ENCODE results near the gene SLC13A4. TPM values are rescaled to one million over a fixed set of nuclear protein-coding genes. Genes with fewer than 3 reads are reported as not detected.

SLC13A4 gene
- total and polyA plus RNA-seq, 2 of the 4 experiments (the other 2 are of a cell fraction): 0.10 TPM; not detected in 1

- H3K4ac ChIP-seq (ENCODE audit: low read depth, low read length): no peak overlapping the region
- H2AK9ac ChIP-seq (replicated peaks; ENCODE audit: low read depth, low read length, poor library complexity): no peak overlapping the region
- dilution Hi-C loops (cut with HindIII; ENCODE audit: low sequenced_read_pairs, unreplicated experiment) (no loop called here), intact Hi-C loops (cut with micrococcal nuclease) (no loop called here), in situ Hi-C loops (cut with MboI; ENCODE audit: low sequenced_read_pairs) (no loop called here)
- H3K36me3 ChIP-seq (ENCODE audit: control insufficient read depth, insufficient read depth, low read length): peaks cover 4% of the 10 kb centered on the region
- H4K5ac ChIP-seq (ENCODE audit: low read depth, low read length): no peak overlapping the region
- no peak overlapping the region for H2BK20ac ChIP-seq (ENCODE audit: low read depth, low read length)
- H2AK5ac ChIP-seq (ENCODE audit: low read depth, low read length): no peak overlapping the region
- H3K18ac ChIP-seq (ENCODE audit: low read depth, low read length): no peak overlapping the region
- BruUV-seq (replicated peaks): no TSS peak
- no peak overlapping the region for H3K9ac ChIP-seq (ENCODE audit: low read depth, low read length)
- H3K79me1 ChIP-seq (ENCODE audit: low read depth in 1 of 2, low read length in 2 of 2): peaks cover 0 to 10% of the 10 kb centered on the region in 2 experiments; a peak in 2 of 4 replicates
- no peak overlapping the region for H3K4me2 ChIP-seq (ENCODE audit: low read depth, low read length)
- no peak overlapping the region for H3K23ac ChIP-seq (ENCODE audit: low read depth, low read length)
- no peak for DNase-seq
- TF ChIP-seq RFX5 (IDR thresholded peaks at IDR 0.05; ENCODE audit: low read depth, low read length) (no peak), RAD21 (IDR thresholded peaks at IDR 0.05; ENCODE audit: low read length) (no peak), MAFK (IDR thresholded peaks at IDR 0.05; ENCODE audit: low read depth, low read length) (no peak), MAZ (IDR thresholded peaks at IDR 0.05; ENCODE audit: borderline replicate concordance, low read depth, low read length) (no peak), CTCF (conservative IDR thresholded peaks at IDR 0.05; ENCODE audit: low read depth, low read length) (no peak), USF2 (IDR thresholded peaks at IDR 0.05; ENCODE audit: low read depth, low read length) (no peak), CEBPB (IDR thresholded peaks at IDR 0.05; ENCODE audit: low read depth, low read length) (no peak), MXI1 (IDR thresholded peaks at IDR 0.05; ENCODE audit: borderline replicate concordance, low read depth, low read length) (no peak), BHLHE40 (IDR thresholded peaks at IDR 0.05; ENCODE audit: low read depth, low read length) (no peak), FOS (IDR thresholded peaks at IDR 0.05; ENCODE audit: low read depth, low read length) (no peak), RCOR1 (IDR thresholded peaks at IDR 0.05; ENCODE audit: insufficient replicate concordance, low read length) (no peak), SMC3 (IDR thresholded peaks at IDR 0.05; ENCODE audit: low read depth, low read length) (no peak), NFE2L2 (IDR thresholded peaks at IDR 0.05; ENCODE audit: low read depth, low read length) (no peak), CHD1 (IDR thresholded peaks at IDR 0.05; ENCODE audit: low read depth, low read length) (no peak), ELK1 (IDR thresholded peaks at IDR 0.05; ENCODE audit: borderline replicate concordance, low read depth, low read length) (no peak), POLR2A (IDR thresholded peaks at IDR 0.05; ENCODE audit: low read depth, low read length) (no peak)
- peaks cover 10% of the 10 kb centered on the region for H3K9me1 ChIP-seq (ENCODE audit: insufficient read depth, low read length)
- no peak overlapping the region for H3K27ac ChIP-seq (ENCODE audit: insufficient read depth, low read length)
- H2BK15ac ChIP-seq (ENCODE audit: low read depth, low read length): no peak overlapping the region
- no peak overlapping the region for H3K14ac ChIP-seq (replicated peaks; ENCODE audit: low read depth, low read length)
- no peak for ATAC-seq (ENCODE audit: low read depth)
- no peaks in the 10 kb centered on the region for H4K20me1 ChIP-seq (ENCODE audit: insufficient read depth, low read length)
- no peaks in the 10 kb centered on the region for H3K9me3 ChIP-seq (ENCODE audit: control insufficient read depth, insufficient read depth, low read length)
- ChIA-PET POLR2A (ENCODE audit: unreplicated experiment) (no interaction called here), CTCF (no interaction called here)
- no peak overlapping the region for H2BK5ac ChIP-seq (ENCODE audit: low read depth, low read length, poor library complexity, severe bottlenecking)
- no peak overlapping the region for H2AFZ ChIP-seq (replicated peaks; ENCODE audit: low read length, poor library complexity)
- H2BK120ac ChIP-seq (ENCODE audit: low read depth, low read length): no peak overlapping the region
- H3K27me3 ChIP-seq (ENCODE audit: control insufficient read depth, insufficient read depth, low read length): no peaks in the 10 kb centered on the region
- no peak overlapping the region for H4K91ac ChIP-seq (ENCODE audit: insufficient read depth, low read depth, low read length)
- no peak overlapping the region for H3K4me3 ChIP-seq (ENCODE audit: insufficient read depth, low read depth, low read length)
- H4K8ac ChIP-seq (ENCODE audit: low read depth in 2 of 2, low read length in 2 of 2): no peak overlapping the region
- H3K56ac ChIP-seq (ENCODE audit: extremely low read depth, insufficient read depth, low read length): no peak overlapping the region
- WGBS, 2 experiments (ENCODE audit: extremely low coverage in 2 of 2, insufficient read length in 1 of 2): no CpG with 5 or more reads among the region's 4 CpGs
- peaks cover 2% of the 10 kb centered on the region for H3K4me1 ChIP-seq (ENCODE audit: control insufficient read depth, insufficient read depth, low read length)
Measured at GRCh38 chr7:135693558-135693957, 34.4 kb downstream of the SLC13A4 start.

Measured in IMR-90 (cell line).